ENCODE data around the gene SLC2A10. TPM values are rescaled to one million over a fixed set of nuclear protein-coding genes. Genes with fewer than 3 reads are reported as not detected.

SLC2A10 gene
- polyA plus RNA-seq, 4 donors, result 16.1 to 17.6 (median 16.8) TPM

- no peak for DNase-seq (ENCODE audit: low read depth in 4 of 4, low spot score in 2 of 4)
Observed at GRCh38 chr20:46758929-46759669, 49.6 kb downstream of the SLC2A10 start.

- no peak for DNase-seq (ENCODE audit: low read depth in 4 of 4, low spot score in 2 of 4)
Observed at GRCh38 chr20:46761566-46761965, 52.1 kb downstream of the SLC2A10 start.

GRCh38 chr20:46764068-46764467, 54.6 kb downstream of the SLC2A10 start:
- no peak for DNase-seq (ENCODE audit: low read depth in 4 of 4, low spot score in 2 of 4)

- no peak for DNase-seq (ENCODE audit: low read depth in 4 of 4, low spot score in 2 of 4)
Observed at GRCh38 chr20:46765506-46766120, 56.2 kb downstream of the SLC2A10 start.

- DNase-seq (ENCODE audit: low read depth in 4 of 4, low spot score in 2 of 4), result no peak
Observed at GRCh38 chr20:46767127-46767761, 57.8 kb downstream of the SLC2A10 start.

GRCh38 chr20:46770330-46771194, 61.1 kb downstream of the SLC2A10 start:
- DNase-seq (ENCODE audit: low read depth in 4 of 4, low spot score in 2 of 4), result no peak

GRCh38 chr20:46771195-46771588, 61.7 kb downstream of the SLC2A10 start:
- no peak for DNase-seq (ENCODE audit: low read depth in 4 of 4, low spot score in 2 of 4)

GRCh38 chr20:46772901-46773300, 63.5 kb downstream of the SLC2A10 start:
- DNase-seq (ENCODE audit: low read depth in 4 of 4, low spot score in 2 of 4), result no peak

GRCh38 chr20:46773680-46774079, 64.2 kb downstream of the SLC2A10 start:
- DNase-seq (ENCODE audit: low read depth in 4 of 4, low spot score in 2 of 4), result no peak

- no peak for DNase-seq (ENCODE audit: low read depth in 4 of 4, low spot score in 2 of 4)
Observed at GRCh38 chr20:46774236-46774635, 64.8 kb downstream of the SLC2A10 start.

GRCh38 chr20:46774943-46775560, 65.6 kb downstream of the SLC2A10 start:
- DNase-seq (ENCODE audit: low read depth in 4 of 4, low spot score in 2 of 4), result no peak

- no peak for DNase-seq (ENCODE audit: low read depth in 4 of 4, low spot score in 2 of 4)
Observed at GRCh38 chr20:46775806-46776205, 66.4 kb downstream of the SLC2A10 start.

GRCh38 chr20:46777331-46777730, 67.9 kb downstream of the SLC2A10 start:
- no peak for DNase-seq (ENCODE audit: low read depth in 4 of 4, low spot score in 2 of 4)

- no peak for DNase-seq (ENCODE audit: low read depth in 4 of 4, low spot score in 2 of 4)
Observed at GRCh38 chr20:46779831-46780230, 70.4 kb downstream of the SLC2A10 start.

GRCh38 chr20:46784436-46785127, 75.1 kb downstream of the SLC2A10 start:
- DNase-seq (ENCODE audit: low read depth in 4 of 4, low spot score in 2 of 4), result no peak

Other genes starting within 250 kb of the SLC2A10 start
- gene ZNF334, start 196.1 kb upstream of the SLC2A10 start, polyA plus RNA-seq (ENCODE audit: insufficient read length in 4 of 4), result 10 to 100 TPM; 19.5 to 46.7 (median 31.3) TPM
- gene OCSTAMP, start 159.0 kb upstream of the SLC2A10 start, polyA plus RNA-seq (ENCODE audit: insufficient read length in 4 of 4), result not detected
- gene SLC13A3, start 58.2 kb upstream of the SLC2A10 start, polyA plus RNA-seq (ENCODE audit: insufficient read length in 4 of 4), result 10 to 100 TPM in 3 of 4 donors, 1 to 10 TPM in 1; 8.8 to 22.9 (median 20.3) TPM
- gene TP53RK, start 20.2 kb upstream of the SLC2A10 start, polyA plus RNA-seq (ENCODE audit: insufficient read length in 4 of 4), result 10 to 100 TPM; 13.5 to 20.0 (median 17.1) TPM
- 1 to 10 TPM in 1 of 4 donors, under 1 TPM in 3; 0.49 to 1.8 (median 0.69) TPM for gene EYA2, start 185.2 kb downstream of the SLC2A10 start, polyA plus RNA-seq (ENCODE audit: insufficient read length in 4 of 4)